Midbrain (tissue), 1 donor: ENCODE data around the gene IQSEC1.

ENCODE experiments used
- DNase-seq: peaks from one replicate; lab custom pipeline; 2025; lab: John Stamatoyannopoulos, UW

Gene IQSEC1

DNA sequence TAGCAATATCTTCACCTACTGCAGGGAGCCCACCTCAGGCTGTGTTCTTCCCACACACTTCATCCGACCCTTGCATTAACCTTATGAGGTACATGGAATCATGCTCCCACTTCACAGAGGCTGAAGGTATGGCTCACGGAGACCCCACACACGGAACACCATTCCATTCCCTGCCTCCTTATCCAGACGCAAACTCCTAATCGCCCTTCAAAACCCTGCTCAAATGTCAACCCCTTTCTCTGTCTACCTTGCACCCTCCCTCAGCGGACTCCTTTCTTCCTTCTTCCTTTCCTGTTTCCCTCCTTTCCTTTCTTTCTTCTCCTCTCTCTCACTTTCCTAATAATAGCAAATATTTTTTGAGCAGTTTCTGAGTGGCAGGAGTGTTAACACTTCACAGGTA lies 23.8 kb downstream of the IQSEC1 start:
- no peak for DNase-seq

DNA sequence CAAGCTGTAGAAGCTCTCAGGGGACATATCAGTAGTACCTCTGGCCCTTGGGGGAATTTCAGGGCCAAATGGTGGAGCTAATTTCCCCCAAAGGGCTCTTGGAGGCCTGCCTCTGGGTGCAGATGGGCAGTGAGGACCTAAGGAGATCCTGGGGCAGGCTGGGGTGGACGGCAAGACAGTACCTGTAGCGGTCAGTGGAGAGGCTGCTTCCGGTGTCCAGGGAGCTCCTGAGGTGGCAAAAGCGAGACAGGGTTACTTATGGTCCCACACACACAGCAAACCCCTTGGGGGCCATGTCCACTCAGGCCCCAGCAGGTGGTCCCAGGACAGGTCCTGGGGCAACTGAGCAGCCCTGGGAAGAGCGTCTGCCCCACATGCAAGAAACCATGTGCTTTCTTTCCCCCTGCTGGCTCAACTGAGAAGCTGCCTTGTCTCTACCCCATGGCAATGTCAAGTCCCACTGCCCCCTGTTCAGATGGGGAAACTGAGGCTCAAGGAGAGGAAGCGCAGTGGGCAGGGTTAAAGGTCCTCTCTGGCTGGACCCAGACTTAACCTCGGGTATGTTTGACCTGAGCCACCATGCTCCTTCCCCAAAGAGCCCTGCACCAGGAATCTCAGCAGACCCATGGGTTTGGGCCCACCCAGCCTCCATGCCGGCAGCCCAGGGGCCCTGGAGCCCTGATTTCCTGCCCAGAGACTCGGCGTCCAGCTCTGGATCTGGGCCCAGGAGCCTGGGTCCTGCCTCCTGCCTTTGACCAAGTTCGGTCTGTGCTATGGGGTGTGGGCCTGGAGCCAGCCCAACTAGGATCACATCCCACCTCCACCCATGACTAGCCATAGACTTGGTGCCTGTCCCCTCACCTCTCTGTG lies 25.7 kb downstream of the IQSEC1 start:
- DNase-seq: no peak

DNA sequence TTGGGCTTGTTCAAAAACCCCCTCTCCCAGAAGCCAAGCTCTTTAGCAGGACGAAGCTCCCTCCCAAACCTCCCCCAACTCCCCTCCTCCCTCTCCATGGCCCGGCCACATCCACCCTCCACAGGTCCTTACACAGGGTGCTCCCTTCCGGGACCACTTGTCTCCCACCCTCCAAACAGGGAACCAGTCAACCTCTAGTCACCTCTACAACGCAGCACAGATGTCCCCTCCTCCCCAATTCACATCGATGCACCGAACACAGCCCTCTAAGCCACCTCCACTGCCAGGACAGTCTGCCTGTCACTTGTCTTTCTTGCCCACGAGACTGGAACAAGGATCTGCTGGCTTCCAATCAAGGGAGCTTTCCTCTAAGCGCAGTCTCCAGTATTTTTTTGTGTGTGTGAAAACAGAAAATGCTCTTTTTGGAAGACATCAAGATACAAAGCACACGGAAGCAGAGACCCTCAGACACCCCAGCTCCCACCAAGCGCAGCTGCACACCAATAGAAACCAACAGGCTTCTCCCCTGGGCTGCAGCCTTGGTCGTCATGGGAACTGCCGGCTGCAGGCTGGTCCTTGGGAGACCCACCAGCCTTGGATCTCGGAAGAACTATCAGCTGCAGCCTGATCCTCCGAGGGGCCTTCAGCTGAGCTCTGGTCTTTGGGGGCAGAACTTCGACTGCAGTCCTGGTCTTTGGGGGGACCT lies 26.5 kb downstream of the IQSEC1 start:
- DNase-seq: no peak

DNA sequence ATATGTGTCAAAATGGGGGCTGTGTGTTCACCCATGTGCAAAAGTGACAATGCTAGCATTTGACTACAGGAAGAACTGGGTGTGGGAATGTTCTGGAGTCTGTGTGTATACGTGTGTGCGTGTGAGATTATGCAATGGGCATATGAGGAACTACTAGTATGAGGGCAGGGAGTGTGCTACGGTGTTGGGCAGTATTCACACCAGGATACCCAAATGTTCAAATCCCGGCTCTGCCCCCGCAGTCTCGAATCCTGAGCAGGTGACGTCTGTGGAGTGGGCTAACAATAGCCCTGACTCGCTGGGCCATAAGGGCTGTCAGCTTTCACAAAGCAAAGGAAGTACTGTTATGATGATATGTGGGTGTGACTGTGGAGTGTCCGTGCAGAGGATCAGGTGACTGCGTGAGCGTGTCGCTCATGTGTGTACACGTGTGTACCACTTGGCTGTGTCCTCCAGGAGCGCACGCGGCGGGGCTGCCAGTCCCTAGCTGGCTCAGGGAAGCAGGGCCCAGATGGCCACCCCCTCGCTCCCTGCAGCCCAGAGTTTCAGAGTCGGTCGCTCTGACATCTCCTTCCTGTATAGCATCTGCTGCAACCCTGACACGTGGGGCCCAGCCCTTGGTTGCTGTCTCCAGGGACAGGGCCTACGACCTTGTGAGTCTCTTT lies 27.2 kb downstream of the IQSEC1 start:
- DNase-seq: no peak

DNA sequence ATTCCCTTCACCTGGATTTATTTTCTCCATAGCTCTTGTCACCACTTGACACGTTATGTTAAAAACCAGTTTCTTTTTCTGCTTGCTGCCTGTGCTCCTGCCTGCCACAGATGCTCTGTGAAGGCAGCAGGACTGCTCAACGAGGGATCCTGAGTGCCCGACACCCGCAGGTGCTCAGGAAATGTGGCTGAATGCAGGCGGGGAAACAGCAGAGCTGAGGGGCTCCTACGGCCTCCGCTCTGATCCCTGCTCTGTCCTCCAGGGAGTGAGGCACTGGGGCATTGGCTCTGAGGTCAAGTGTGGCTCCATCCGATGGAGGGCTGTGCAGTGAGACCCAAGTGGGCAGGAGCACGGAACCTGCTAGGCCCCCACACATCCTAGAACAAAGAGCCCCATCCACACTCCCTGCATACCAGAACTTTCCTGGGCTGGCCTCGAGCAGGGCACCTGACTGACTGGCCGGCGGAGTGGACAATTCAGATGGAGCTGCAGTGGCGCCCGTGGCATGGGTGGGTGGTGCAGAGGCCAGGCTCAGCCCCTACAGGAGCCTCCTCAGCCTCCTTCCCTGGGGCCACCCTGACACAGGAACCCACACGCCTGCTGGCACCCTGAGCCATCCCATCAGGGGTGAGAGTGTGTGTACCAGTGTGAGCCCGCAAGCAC lies 27.9 kb downstream of the IQSEC1 start:
- DNase-seq: no peak

DNA sequence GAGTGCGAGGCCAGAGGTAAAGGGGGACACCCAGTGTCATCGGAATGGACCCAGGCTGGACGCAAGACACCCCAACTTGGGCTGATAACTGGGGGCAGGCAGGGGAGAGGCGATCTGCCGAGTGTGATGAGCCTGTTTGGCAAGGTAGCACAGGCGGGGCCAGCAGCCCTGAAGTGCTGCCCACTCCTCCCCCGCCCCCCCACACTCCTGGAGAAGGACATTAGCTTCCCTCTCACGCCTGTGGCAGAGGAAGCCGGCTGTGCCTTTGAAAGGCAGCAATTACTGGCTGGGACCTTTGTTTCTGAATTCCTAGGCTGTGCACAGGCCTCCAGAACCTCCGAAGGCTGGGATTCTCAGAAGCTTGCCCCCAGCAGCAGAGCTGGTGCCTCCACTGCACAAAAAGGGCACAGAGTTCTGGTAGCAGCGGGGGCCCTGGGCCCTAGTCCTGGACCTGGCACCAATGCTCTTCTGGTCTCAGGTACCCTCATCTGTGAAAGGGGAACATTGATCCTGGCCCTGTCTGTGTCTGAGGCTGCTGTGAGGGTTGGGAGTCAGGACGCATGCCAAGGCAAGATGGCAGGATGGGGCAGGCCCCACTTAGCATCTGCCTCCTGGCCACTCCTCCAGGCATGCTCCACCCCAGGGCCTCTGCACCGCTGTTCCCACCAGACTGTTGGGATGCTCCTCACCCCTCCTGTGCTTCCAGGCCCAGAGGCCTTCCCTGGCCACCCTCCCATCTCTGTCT lies 28.6 kb downstream of the IQSEC1 start:
- peak; percentile 63 for DNase-seq

DNA sequence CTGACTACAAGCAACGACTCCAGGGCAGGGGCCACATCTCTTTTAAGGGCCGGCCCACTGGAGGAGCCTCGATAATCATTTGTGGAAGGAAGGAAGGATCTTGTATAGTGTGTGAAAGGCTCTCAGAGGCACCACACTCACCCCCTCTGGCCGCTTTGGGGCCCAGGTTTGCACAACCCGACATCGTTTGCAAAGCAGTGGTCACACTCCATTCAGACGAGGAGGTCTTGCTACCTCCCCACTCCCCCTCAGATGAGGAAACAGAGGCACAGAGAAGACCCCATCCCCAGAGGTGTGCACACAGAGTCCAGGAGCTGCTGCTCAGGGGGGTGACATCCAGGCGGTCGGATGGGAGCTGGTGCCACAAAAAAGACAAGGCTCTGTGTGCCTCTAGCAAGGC lies 29.6 kb downstream of the IQSEC1 start:
- DNase-seq: no peak

DNA sequence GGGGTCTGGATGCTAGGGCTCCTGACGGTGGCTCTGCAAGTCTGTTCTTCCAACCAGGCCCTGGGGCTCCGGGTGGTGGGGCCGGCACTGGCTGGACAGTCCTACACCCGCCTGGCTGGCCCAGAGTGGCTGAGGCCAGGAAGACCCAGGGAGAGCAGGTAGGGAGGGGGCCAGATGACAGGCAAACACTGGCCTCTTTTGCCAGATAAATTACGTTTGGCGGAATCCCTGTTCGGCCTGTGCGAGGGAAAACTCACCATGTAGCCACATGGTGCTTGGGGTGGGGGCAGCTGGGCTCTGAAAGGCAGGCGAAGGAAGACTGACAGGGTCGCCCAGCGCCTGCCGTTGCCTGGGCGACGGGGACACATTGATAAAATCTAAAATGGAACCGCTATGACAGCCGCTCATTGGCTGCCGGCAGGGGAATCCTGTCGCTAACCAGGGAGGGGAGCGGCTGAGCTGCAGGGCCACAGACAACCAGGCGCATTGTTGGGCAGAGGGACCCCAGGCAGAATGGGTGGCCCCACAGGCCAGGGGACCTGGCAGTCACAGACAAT lies 30.4 kb downstream of the IQSEC1 start:
- DNase-seq: no peak

DNA sequence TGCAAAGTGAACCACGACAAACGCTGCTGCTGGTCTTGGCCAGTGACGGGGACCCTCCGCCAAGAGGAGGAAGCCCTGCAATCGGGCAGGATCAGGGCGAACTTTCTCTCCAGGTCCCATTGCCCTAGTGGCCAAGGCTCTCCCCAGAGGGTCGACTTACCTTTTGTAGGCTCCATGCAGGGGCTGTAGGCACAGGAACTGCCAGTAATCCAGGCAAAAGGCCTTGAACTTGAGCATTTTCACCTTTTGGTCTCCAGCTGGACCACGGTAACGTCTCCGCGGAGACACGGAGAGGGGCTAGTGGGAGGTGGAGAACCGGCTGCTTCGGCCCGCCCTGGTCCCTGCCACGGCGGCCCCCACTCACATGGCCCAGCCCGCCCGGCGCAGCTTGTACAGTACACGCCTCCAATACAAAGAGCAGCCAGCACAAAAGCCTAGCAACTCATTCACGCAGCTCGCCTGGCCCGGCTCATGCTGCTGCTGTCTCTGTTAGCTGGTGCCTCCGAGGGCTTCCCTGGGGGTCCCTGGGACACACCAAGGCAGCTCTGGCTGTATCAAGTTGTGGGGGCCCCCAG lies 31.0 kb downstream of the IQSEC1 start:
- peak; percentile 56 for DNase-seq

DNA sequence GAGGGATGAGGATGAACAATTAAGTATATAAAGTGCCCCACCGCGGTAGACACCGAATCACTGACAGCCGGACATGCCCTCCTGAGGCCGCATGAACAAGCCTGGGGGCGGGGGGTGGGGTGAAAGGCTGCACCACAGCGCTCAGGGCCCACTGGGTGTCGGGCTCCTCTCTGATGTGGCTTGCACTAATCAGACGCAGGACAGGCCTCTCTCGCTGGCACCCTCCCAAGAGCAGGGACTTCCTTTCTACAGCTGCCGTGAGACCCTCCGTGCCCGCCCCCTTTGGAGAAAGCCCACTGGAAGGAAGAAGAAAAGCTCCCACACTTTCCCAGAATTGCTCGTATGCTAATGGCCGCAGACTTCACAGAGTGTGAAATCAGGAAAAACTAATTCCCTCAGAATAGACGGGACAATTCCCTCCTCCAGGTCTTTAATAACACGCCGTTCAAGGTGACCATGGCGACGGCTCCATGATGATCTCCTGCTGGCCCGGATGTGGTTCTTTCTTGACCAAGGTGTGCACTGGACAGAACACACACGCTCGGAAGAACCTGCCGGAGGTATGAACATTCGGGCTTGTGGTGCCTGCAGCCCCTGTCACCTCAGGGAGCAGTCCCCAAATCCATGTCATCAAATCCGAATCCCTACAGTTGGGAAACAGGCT lies 32.0 kb downstream of the IQSEC1 start:
- DNase-seq: no peak

DNA sequence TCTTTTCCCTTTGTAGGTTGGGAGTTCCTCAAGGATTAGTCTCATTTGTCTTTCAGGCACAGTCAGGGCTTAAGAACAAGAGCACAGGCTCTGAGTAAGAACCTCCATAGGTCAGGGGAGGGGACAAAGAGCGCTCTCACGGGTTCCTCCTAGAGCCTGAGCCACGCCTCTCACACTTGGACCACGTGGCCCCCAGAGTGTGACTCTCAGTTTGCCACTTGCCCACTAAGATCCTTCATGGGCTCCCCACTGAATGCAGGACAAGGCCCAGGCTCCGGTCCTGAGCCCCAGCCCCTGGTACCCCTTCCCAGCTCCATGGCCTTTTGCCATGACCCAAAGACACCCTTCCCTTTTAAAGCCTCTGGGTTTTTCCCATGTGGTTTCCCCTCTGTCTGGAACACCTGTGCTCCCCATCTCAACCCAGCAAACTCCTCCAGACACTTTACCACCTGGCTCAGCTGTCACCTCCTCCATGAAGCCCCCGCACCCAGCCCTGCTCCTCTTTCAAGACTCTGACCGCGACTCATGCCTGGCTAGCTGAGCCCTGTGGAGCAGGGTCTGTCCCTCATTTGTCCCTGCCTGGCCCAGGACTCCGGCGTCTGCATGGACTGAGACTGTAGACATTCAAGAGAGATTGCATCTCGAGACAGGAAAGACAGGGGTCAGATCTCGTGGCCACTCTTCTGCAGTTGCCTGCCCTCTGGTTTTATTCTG lies 32.7 kb downstream of the IQSEC1 start:
- DNase-seq: no peak

DNA sequence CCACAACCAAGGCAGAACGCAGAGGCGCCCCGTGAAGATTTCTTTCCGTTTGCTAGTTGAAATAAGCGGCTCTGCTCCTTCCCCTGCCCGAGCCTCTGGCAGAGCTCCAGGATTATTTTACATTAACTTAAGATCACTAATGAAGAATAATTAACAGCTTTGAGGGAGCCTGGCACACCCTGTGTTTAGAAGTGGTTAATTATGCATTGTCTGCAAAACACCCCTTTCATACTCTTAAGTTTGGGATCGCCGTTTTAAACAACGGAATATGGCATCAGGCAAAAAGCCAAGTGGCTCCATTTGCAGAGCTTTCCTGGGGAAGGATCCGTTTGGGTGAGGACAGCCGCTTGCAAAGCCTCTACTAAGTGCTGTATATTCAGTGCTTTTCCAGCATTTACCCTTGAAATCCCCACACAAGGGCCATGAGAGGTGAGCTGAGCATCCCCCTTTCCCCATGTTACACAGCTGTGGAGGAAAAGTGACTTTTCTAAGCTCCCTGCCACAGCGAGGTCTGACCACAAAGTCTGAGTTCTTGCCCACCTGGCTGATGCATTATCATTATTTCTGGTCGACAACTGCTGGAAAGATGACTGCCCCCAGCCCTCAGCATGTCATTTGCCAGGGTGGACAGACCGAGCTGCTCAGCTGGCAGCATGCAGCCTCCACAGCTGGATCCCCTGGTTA lies 33.9 kb downstream of the IQSEC1 start:
- no peak for DNase-seq

DNA sequence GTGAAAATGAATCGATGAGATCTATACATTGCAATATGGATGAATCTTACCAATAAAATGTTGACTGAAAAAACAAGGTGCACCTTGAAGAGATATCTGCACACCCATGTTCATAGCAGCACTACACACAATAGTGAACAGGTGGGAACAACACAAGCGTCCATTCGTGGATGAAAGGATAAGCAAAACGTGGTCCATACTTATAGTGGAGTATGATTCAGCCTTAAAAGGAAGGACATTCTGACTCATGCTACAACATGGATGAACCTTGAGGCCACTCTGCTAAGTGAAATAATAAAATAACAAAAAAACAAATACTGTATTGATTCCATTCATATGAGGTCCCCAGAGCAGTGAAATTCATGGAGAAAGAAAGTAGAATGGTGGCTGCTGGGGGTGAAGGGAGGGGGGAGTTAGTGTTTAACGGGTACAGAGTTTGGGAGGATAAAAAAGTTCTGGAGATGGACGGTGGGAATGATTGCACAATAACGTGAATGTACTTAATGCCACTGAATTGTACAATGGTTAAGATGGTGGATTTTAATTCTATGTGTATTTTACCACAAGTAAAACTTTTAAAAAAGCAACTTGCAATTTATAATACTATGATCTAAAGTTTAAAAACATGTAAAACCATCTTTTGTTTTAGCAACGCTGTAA lies 35.6 kb downstream of the IQSEC1 start:
- no peak for DNase-seq

DNA sequence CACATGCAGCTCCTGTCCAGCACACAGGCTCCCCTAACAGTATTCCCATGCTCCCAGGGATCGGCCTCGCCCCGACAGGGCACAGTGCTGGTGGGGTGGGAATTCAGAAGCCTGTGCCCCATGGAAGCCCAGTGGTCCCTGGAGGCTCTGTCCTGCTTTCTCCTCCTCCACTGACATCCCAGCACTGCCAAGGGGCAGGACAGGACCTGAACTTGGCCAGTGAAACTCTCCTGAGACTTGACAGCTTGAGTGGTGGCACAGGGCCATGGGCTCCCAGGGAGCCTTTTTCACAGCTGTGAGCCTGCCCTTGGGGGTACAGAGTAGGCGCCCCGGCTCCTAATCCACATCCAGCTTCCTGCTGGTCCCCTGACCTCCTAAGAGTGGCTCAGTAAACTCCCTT lies 38.4 kb downstream of the IQSEC1 start:
- DNase-seq: no peak

DNA sequence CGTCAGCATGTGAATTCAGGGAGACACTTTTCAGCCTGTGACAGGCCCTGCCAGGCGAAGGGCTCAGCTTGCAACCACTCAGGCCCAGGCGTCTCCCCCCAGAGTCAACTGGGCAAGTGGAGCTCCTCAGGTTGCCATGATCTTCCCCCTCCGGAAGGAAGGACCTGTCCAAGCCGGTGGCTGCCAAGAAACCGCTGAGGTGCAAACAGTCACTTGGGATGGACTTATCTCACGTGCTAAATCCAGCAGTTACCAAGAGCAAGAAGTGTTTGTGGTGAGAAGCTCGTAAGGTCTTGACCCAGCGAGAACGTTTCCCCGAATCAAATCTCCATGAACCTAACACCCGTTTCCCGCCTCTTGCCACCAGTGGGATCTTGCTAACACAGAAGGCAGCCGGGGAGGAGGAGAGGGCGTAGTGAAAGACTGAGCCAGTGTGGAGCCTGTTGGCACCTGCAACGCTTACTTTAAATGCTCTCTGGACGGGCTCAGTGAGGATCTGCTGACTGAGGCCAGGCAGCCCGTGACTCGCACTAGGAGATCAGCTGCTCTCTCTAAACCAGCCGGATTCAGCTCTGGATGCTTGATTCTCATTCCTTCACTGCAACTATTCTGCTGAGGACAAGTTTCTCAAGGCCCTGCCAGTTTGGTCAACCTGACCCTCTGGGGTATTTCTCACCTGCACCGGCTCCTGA lies 39.0 kb downstream of the IQSEC1 start:
- DNase-seq: no peak

DNA sequence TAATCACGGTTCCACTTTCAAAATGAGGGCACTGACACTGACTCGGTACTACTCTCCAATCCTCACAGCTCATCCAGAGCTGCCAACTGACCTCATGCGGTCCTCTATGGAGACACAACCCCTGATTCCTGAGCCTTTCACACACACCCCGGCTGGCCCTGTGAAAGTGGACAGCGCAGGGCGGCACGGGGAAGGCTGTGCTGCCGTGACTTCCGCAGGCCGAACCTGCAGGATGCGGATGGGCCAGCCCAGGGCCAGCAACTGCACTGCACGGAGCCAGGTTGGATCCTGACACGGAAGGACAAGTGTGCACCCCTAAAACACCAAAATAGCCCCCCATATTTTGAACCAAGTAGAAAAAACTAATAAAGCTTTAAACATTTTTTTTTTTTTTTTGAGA lies 41.0 kb downstream of the IQSEC1 start:
- no peak for DNase-seq

DNA sequence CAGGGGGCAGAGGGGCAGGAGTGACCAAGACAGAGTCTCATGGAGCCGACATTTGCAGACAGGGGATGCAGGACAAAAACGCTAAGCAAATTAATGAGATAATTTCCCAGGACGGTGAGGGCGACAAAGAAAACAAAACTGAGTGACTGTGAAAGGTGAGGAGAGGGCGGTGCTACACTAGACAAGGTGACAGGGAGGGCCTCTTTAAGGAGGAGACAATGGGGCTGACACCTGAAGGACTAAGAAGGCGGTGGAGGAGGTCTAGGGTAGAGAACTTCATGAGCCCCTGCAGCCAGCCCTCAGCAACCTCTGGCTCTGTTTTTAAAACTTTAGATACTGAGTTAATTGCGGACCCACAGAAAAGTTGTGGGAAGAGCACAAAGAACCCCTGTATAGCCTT lies 41.6 kb downstream of the IQSEC1 start:
- no peak for DNase-seq

DNA sequence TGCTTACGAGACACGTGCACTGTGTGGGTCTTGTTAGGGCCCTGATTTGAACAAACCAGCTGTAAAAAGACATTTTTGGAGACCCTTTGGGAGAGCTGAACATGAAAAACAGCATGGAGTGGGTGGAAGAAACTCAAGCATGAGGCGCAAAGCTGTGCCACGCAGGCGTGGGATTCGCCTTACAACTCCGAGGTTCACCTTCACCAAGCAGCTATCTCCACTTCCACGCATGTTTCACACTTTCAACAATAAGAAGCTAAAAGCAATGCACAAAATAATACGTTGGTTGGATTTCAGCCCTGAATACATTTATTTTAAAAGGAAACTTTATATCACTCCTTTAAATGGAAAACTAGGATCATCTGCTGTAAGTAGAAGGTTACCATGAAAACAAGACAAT lies 42.5 kb downstream of the IQSEC1 start:
- DNase-seq: no peak
